OCI-LY3 (cell line): ENCODE data around the gene NSDHL.

Experiments
- H2AFZ ChIP-seq: fragments of 200-600, 300-600 bp; shearing (Covaris generic); 2 replicates; pipeline ENCODE4 v1.6.0; 2014; ENCODE audit warnings: antibody characterized with exemption, low read depth, low read length
- H3K27ac ChIP-seq: fragments of 200-600, 300-600 bp; sonication (generic); 2 replicates; pipeline ENCODE4 v1.5.1; 2014; ENCODE audit warnings: mild to moderate bottlenecking, low read length, moderate library complexity, mixed read lengths
- H3K27me3 ChIP-seq: fragments of 200-600, 300-600 bp; sonication (generic); 2 replicates; pipeline ENCODE4 v1.6.1; 2014; ENCODE audit warnings: low read depth, low read length, mixed read lengths
- H3K36me3 ChIP-seq: fragments of 200-600, 300-600 bp; sonication (generic); replicated peaks from 2 replicates; pipeline ENCODE3; 2014; ENCODE audit warnings: low read depth, low read length, mixed read lengths
- H3K4me1 ChIP-seq: fragments of 300-600, 200-600 bp; sonication (generic); 2 replicates; pipeline ENCODE4 v1.6.1; 2014; ENCODE audit warnings: low read length, mixed read lengths
- H3K4me2 ChIP-seq: fragments of 200-600, 300-600 bp; sonication (generic); 2 replicates; pipeline ENCODE4 v1.6.1; 2014; ENCODE audit warnings: low read length, mixed read lengths
- H3K4me3 ChIP-seq: fragments of 300-600, 200-600 bp; sonication (generic); 2 replicates; pipeline ENCODE4 v1.5.1; 2014; ENCODE audit warnings: antibody characterized with exemption, mild to moderate bottlenecking, low read length, moderate library complexity
- H3K79me2 ChIP-seq: fragments of 300-600, 200-600 bp; shearing (Covaris generic); 2 replicates; pipeline ENCODE4 v1.6.1; 2014; ENCODE audit warnings: mild to moderate bottlenecking, low read length, mixed read lengths
- H3K9ac ChIP-seq: fragments of 300-600, 200-600 bp; shearing (Covaris generic); 2 replicates; pipeline ENCODE4 v1.6.0; 2014; ENCODE audit warnings: mild to moderate bottlenecking, low read length, moderate library complexity
- H3K9me3 ChIP-seq: fragments of 200-600, 300-600 bp; shearing (Covaris generic); 2 replicates; pipeline ENCODE4 v1.6.1; 2014; ENCODE audit warnings: low read length, mixed read lengths; ENCODE audit not compliant: insufficient read depth
- H4K20me1 ChIP-seq: fragments of 200-600, 300-600 bp; sonication (generic); 2 replicates; pipeline ENCODE4 v1.6.1; 2016; ENCODE audit warnings: low read length, mixed read lengths; ENCODE audit not compliant: insufficient read depth
- CTCF ChIP-seq: fragments of 200-600, 300-600 bp; sonication (generic); IDR thresholded peaks from 2 replicates; pipeline ENCODE4 v1.5.1; 2014; ENCODE audit warnings: antibody characterized with exemption, low read length, low read depth
- EZH2phosphoT487 ChIP-seq: fragments of 200-600 bp; shearing (Covaris generic); IDR thresholded peaks from 2 replicates; pipeline ENCODE4 v1.6.1; 2018; ENCODE audit warnings: antibody characterized with exemption, mixed run types, low read depth

The NSDHL gene

DNA sequence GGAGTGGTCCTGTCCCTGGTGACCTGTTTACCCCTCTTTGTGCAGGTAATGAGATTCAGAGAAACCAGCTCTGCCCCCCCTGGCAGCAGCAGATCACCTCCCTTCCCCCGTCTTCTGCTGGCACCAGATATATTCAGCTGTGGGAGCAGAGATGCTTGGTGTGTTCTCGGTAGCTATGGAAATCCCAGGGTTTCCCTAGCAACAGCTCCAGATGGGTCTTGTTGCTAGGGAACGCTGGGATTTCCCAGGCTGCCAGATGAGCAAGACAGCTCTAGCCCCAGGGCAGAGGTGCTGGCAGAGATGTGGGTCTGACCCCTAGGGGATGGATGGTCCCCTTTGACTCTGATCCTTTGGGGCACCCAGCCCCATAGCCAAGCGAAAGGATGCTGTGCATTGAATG, 20.5 kb upstream of the NSDHL start:
- H3K79me2 ChIP-seq = no peaks in the 10 kb centered on the region
- no peaks in the 10 kb centered on the region for H3K27me3 ChIP-seq
- no peak overlapping the region for H3K27ac ChIP-seq
- H3K4me1 ChIP-seq = no peaks in the 10 kb centered on the region
- no peak overlapping the region for H3K4me2 ChIP-seq
- no peaks in the 10 kb centered on the region for H3K36me3 ChIP-seq
- no peaks in the 10 kb centered on the region for H4K20me1 ChIP-seq
- H3K4me3 ChIP-seq = no peak overlapping the region
- H2AFZ ChIP-seq = no peak overlapping the region
- H3K9ac ChIP-seq = no peak overlapping the region
- TF ChIP-seq CTCF = no peak
- H3K9me3 ChIP-seq = no peaks in the 10 kb centered on the region

DNA sequence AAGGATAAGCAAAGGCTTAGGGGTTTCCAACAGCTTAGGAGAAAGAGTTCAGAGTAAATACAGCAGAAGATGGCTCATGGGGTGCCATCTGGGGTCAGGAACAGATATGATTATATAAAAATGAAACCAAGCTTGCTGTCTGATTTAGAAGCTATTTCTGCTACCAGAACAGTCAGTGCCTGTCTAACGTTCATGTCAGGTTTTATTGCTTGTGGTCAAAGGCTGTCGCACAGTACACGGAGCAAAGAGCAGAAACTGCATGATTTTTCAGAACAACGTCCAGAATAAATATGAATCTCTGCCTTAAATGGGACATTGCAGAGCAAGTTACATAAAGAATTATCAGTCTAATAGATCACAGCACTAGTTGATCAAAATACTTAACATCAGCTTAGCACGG, 17.7 kb upstream of the NSDHL start:
- H4K20me1 ChIP-seq = no peaks in the 10 kb centered on the region
- H3K4me1 ChIP-seq = no peaks in the 10 kb centered on the region
- H3K27ac ChIP-seq = no peak overlapping the region
- no peak overlapping the region for H3K4me3 ChIP-seq
- no peaks in the 10 kb centered on the region for H3K27me3 ChIP-seq
- no peaks in the 10 kb centered on the region for H3K9me3 ChIP-seq
- H2AFZ ChIP-seq = no peak overlapping the region
- no peak overlapping the region for H3K9ac ChIP-seq
- H3K4me2 ChIP-seq = no peak overlapping the region
- TF ChIP-seq CTCF (no peak), EZH2phosphoT487 (no peak)
- no peaks in the 10 kb centered on the region for H3K36me3 ChIP-seq
- no peaks in the 10 kb centered on the region for H3K79me2 ChIP-seq

GRCh38 chrX:152814048-152814447, 16.8 kb upstream of the NSDHL start:
- no peak overlapping the region for H2AFZ ChIP-seq
- no peaks in the 10 kb centered on the region for H3K36me3 ChIP-seq
- no peaks in the 10 kb centered on the region for H3K9me3 ChIP-seq
- no peak overlapping the region for H3K27ac ChIP-seq
- H3K9ac ChIP-seq = no peak overlapping the region
- H4K20me1 ChIP-seq = no peaks in the 10 kb centered on the region
- TF ChIP-seq CTCF (no peak), EZH2phosphoT487 (no peak)
- H3K4me2 ChIP-seq = no peak overlapping the region
- H3K27me3 ChIP-seq = no peaks in the 10 kb centered on the region
- H3K4me3 ChIP-seq = no peak overlapping the region
- no peaks in the 10 kb centered on the region for H3K79me2 ChIP-seq
- no peaks in the 10 kb centered on the region for H3K4me1 ChIP-seq

DNA sequence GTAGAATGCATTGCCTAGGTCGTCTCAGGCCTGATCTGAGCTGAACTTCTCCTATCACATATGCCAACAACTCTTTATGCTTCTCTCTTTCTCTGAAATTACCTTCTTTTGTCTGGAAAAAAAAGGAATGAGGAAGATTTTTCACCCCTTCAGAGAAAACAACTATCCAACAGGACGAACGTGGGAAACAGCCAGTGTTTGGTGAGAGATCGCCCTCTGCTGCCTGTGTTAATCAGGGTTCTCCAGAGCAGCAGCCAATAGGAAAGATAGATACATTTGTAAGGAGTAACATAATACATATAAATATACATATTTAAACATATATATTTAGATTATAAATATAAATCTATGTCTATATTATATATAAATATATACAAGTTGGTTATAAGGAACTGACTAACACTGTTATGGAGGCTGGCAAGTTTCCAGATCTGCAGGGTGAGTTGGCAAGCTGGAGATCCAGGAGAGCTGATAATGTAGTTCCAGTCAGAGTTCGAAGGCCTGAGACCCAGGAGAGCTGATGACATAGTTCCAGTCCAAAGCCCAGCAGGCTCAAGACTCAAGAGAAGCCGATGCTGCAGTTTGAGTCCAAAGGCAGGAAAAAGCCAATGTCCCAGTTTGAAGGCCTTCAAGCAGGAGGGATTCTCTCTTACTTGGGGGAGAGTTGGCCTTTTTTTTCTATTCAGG, 13.6 kb upstream of the NSDHL start:
- H3K4me3 ChIP-seq = no peak overlapping the region
- H4K20me1 ChIP-seq = no peaks in the 10 kb centered on the region
- H2AFZ ChIP-seq = no peak overlapping the region
- H3K9ac ChIP-seq = no peak overlapping the region
- no peaks in the 10 kb centered on the region for H3K4me1 ChIP-seq
- no peaks in the 10 kb centered on the region for H3K79me2 ChIP-seq
- H3K9me3 ChIP-seq = no peaks in the 10 kb centered on the region
- H3K27me3 ChIP-seq = 0 out of 2 replicates have a peak, but pooled peaks cover 3% of the 10 kb centered on the region
- no peak overlapping the region for H3K27ac ChIP-seq
- TF ChIP-seq CTCF = peak; percentile 57
- TF ChIP-seq EZH2phosphoT487 = no peak
- H3K36me3 ChIP-seq = no peaks in the 10 kb centered on the region
- 0 out of 2 replicates have a peak overlapping the region, but pooled peaks have one; percentile 18 for H3K4me2 ChIP-seq
